ENCODE measurements around the gene CADM2. TPM values are rescaled to one million over a fixed set of nuclear protein-coding genes. Genes with fewer than 3 reads are reported as not detected.
"Not testable (repeated sequence)": the region's sequence is repeated elsewhere in the genome, so short reads cannot be mapped to it uniquely, and the experiment has no call there.

Gene CADM2
- total RNA-seq = 10 to 100 TPM in 1 of 4 donors, 1 to 10 TPM in 3; 1.2 to 22.3 (median 2.4) TPM

DNA sequence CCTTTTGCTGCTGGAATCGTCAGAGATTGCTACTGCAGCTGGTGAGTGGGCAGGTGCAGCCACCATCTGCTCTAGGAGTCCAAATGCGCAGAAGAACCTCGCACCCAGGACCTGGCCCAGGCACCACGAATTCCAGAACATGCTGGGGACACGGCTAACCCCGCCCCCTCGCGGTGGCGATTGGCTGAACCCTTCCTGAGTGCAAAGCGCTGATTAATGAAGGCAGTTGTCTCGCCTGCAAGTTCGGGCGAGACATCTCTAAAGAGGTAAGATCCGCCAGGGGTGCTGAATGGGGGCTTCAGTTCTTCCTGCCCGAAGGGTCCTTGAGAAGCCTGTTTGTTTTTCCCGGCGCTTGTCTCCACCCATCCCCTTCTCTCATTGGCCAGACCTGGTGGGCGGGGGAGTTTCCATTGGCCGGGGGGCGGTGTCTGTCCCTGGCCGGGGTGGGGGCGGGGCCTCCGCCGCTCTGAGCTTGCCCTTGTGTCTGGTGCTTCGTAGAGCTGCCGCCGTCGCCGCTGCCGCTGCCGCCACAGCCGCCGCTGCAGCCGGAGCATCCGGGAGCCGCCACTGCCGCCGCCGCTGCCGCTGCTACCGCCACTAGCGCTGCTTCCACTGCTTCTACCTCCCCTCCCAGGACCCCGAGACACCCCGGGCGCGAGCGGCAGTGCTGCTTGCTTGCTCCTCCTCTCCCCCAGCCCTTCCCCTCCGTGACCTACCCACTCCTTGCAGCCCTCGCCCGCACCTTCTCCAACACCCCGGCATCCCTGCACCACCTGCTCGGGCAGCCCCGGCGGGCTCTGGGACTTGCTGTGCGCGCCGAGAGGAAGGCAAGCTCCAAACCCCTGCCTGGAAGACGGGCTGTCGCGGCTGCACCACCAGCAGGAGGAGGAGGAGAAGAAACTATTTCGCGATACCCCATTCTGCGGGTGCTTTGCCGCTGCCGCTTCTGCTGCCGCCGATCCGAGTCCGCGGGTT, at the start of gene CADM2:
Gene CADM2, plus strand, starts transcription at position 495 of the 975 bp plus-strand sequence.
- peak within 1 kb of the TSS; percentile 23 to 56 (median 35) for H3K4me3 ChIP-seq

DNA sequence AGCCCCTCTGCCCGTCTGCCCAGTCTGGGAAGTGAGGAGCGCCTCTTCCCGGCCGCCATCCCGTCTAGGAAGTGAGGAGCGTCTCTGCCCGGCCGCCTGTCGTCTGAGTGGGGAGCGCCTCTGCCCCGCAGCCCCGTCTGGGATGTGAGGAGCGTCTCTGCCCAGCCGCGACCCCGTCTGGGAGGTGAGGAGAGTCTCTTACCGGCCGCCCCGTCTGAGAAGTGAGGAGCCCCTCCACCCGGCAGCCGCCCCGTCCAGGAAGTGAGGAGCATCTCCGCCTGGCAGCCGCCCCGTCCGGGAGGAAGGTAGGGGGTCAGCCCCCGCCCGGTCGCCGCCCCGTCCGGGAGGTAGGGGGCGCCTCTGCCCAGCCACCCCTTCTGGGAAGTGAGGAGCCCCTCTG, 40.2 kb upstream of the CADM2 start:
- not testable (repeated sequence) for H3K4me1 ChIP-seq, H3K27ac ChIP-seq, H3K27me3 ChIP-seq, H3K36me3 ChIP-seq, DNase-seq, H3K9me3 ChIP-seq, H3K4me3 ChIP-seq

More for the DNA sequence above, at the start of gene CADM2:
- H3K9me3 ChIP-seq = no peaks in the 10 kb centered on the region
- peaks cover 0 to 11% (median 0%) of the 10 kb centered on the region in 4 donors for H3K4me1 ChIP-seq
- no peaks in the 10 kb centered on the region for H3K36me3 ChIP-seq
- H3K27me3 ChIP-seq = peaks cover 0 to 11% of the 10 kb centered on the region in 2 donors
- TF ChIP-seq, protein P1, sequence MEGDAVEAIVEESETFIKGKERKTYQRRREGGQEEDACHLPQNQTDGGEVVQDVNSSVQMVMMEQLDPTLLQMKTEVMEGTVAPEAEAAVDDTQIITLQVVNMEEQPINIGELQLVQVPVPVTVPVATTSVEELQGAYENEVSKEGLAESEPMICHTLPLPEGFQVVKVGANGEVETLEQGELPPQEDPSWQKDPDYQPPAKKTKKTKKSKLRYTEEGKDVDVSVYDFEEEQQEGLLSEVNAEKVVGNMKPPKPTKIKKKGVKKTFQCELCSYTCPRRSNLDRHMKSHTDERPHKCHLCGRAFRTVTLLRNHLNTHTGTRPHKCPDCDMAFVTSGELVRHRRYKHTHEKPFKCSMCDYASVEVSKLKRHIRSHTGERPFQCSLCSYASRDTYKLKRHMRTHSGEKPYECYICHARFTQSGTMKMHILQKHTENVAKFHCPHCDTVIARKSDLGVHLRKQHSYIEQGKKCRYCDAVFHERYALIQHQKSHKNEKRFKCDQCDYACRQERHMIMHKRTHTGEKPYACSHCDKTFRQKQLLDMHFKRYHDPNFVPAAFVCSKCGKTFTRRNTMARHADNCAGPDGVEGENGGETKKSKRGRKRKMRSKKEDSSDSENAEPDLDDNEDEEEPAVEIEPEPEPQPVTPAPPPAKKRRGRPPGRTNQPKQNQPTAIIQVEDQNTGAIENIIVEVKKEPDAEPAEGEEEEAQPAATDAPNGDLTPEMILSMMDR (IDR thresholded peaks at IDR 0.05) = no peak
- TF ChIP-seq POLR2A (IDR thresholded peaks at IDR 0.05) = no peak
- DNase-seq = peak; percentile 45 to 86 (median 84)
- no peak within 1 kb of the TSS for H3K27ac ChIP-seq

DNA sequence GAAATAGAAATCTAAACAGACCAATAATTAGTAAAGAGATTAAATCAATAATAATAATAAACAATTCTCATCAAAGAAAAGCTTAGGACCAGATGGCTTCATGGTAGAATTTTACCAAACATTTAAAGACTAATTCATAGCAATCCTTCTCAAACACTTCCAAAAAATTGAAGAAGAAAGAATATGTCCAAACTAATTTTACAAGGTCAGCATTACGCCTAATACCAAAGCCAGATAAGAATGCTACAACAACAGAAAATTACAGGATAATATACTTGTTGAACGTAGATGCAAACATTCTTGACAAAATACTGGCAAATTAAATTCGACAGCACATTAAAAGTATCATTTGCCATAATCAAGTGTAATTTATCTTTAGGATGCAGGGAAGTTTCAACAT, 36.1 kb upstream of the CADM2 start:
- Histone ChIP-seq H3K4me1 (no peaks in the 10 kb centered on the region), H3K36me3 (no peaks in the 10 kb centered on the region), H3K27me3 (no peaks in the 10 kb centered on the region), H3K27ac (no peak overlapping the region), H3K9me3 (no peaks in the 10 kb centered on the region), H3K4me3 (no peak overlapping the region)
- no peak for TF ChIP-seq POLR2A (IDR thresholded peaks at IDR 0.05)
- TF ChIP-seq, protein P1 (IDR thresholded peaks at IDR 0.05) = no peak
- DNase-seq = no peak

DNA sequence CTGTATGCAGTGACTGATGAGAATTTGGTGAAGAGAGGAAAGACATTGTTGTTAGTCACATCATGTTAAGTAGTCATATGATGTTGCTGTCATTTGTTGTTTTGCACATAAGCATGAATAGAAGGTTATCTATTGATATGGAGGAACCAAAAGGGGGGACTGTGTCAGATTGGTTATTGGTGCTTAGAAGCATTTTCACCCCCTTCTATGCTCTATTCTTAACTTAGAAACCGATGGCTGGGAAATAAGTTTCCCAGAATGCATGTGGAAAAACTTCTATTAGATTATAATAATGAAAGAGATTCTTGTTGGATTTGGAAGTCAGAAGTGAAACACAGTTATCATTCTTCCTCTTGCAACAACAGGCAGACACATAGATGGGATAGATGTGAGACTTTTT, 33.2 kb upstream of the CADM2 start:
- TF ChIP-seq, protein P1 (IDR thresholded peaks at IDR 0.05) = no peak
- no peak for TF ChIP-seq POLR2A (IDR thresholded peaks at IDR 0.05)
- no peak overlapping the region for H3K27ac ChIP-seq
- no peaks in the 10 kb centered on the region for H3K27me3 ChIP-seq
- no peaks in the 10 kb centered on the region for H3K4me1 ChIP-seq
- DNase-seq = no peak
- no peak overlapping the region for H3K4me3 ChIP-seq
- H3K9me3 ChIP-seq = no peaks in the 10 kb centered on the region
- H3K36me3 ChIP-seq = no peaks in the 10 kb centered on the region

DNA sequence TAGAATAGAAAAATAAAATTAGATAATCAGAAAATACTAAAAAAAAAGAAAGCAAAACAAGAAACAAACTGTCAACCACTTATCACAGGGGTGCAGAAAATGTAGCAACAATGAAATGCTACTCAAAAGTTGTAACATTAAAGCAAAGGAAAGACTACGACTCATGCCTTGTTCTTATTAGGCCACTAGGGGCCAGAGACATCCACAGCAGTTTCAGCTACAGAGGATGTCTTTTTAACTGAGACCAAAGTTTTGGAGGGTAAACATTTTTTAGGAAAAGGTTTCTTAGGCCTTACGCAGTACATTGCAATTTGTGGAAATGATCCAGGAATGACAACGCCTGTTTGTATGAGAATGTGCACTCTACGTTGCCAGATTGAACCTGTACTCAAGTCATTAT, 15.4 kb upstream of the CADM2 start:
- Histone ChIP-seq H3K36me3 (no peaks in the 10 kb centered on the region), H3K4me1 (no peaks in the 10 kb centered on the region), H3K4me3 (no peak overlapping the region), H3K27me3 (no peaks in the 10 kb centered on the region), H3K27ac (no peak overlapping the region), H3K9me3 (no peaks in the 10 kb centered on the region)
- TF ChIP-seq, protein P1 (IDR thresholded peaks at IDR 0.05) = no peak
- no peak for TF ChIP-seq POLR2A (IDR thresholded peaks at IDR 0.05)
- DNase-seq = no peak

DNA sequence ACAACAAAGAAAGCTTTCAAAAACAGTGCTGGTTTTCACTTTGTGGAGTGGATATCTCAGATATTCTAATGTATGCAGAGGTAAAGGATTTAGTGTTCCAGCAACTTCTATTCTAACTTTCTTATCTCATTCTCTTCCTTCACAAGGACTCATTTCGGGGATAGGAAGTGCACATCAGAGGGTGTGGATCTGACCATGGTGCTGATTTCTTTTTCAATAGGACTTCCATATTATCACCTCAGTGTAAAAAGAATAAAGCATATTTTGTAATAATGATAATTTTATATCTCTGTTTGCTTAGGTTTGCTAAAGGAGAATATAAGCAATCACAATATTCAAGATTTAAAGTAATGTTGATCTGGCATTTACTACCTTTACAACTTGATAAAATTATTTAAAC, 12.5 kb upstream of the CADM2 start:
- Histone ChIP-seq H3K9me3 (no peaks in the 10 kb centered on the region), H3K4me1 (no peaks in the 10 kb centered on the region), H3K4me3 (no peak overlapping the region), H3K27me3 (no peaks in the 10 kb centered on the region), H3K36me3 (no peaks in the 10 kb centered on the region), H3K27ac (no peak overlapping the region)
- no peak for TF ChIP-seq POLR2A (IDR thresholded peaks at IDR 0.05)
- TF ChIP-seq, protein P1 (IDR thresholded peaks at IDR 0.05) = no peak
- no peak for DNase-seq
